Keratinocyte (primary cell): Measurements from ENCODE around the gene FLYWCH1. TPM values are rescaled to one million over a fixed set of nuclear protein-coding genes. Genes with fewer than 3 reads are reported as not detected.

ENCODE experiments used
- DNase-seq: peaks from one replicate; pipeline ENCODE4 v3.0.0-alpha.2; 2011; ENCODE audit warnings: low read depth, missing footprints, low spot score
- FAIRE-seq: peaks from 2 replicates; lab custom pipeline; 2011; peaks lifted over from hg19 to GRCh38; lab: Jason Lieb, UNC
- H2AFZ ChIP-seq: 2 replicates; pipeline ENCODE4 v1.6.0; 2012; ENCODE audit warnings: low read length, control low read depth, inconsistent platforms; ENCODE audit not compliant: control insufficient read depth
- H3K27ac ChIP-seq: 2 replicates; pipeline ENCODE4 v1.5.1; 2011; ENCODE audit warnings: low read length; ENCODE audit not compliant: control insufficient read depth, insufficient read depth
- H3K27me3 ChIP-seq: 3 replicates; pipeline ENCODE4 v1.6.0; 2011; ENCODE audit warnings: low read length; ENCODE audit not compliant: control insufficient read depth, insufficient read depth; ENCODE audit errors: extremely low read depth
- H3K36me3 ChIP-seq, 2 experiments: 2 replicates in 1 of 2; 3 replicates in 1 of 2; pipeline ENCODE4 v1.5.1; 2011; ENCODE audit warnings: low read length in 2 of 2, mild to moderate bottlenecking in 1 of 2; ENCODE audit not compliant: control insufficient read depth in 2 of 2, insufficient read depth in 2 of 2; ENCODE audit errors: extremely low read depth in 1 of 2
- H3K4me1 ChIP-seq: 3 replicates; pipeline ENCODE4 v1.5.1; 2011; ENCODE audit warnings: low read length; ENCODE audit not compliant: control insufficient read depth, insufficient read depth; ENCODE audit errors: extremely low read depth
- H3K4me2 ChIP-seq: 3 replicates; pipeline ENCODE4 v1.6.0; 2011; ENCODE audit warnings: low read depth, low read length; ENCODE audit not compliant: control insufficient read depth, insufficient read depth; ENCODE audit errors: extremely low read depth
- H3K4me3 ChIP-seq, 3 experiments: fragments of 200-600 bp in 1 of 3; sonication (generic) in 1 of 3; 2 replicates in 2 of 3; 3 replicates in 1 of 3; pipeline ENCODE4 v1.5.1; 2011 to 2016; ENCODE audit warnings: low read length in 3 of 3, mild to moderate bottlenecking in 3 of 3, control low read depth in 2 of 3, inconsistent platforms in 1 of 3, low read depth in 1 of 3, mixed read lengths in 1 of 3, mixed run types in 1 of 3, moderate library complexity in 1 of 3; ENCODE audit not compliant: control insufficient read depth in 2 of 3, insufficient read depth in 2 of 3; ENCODE audit errors: extremely low read depth in 1 of 3
- H3K79me2 ChIP-seq: 2 replicates; pipeline ENCODE4 v1.6.0; 2012; ENCODE audit warnings: low read length; ENCODE audit not compliant: control insufficient read depth, insufficient read depth
- H3K9ac ChIP-seq: 3 replicates; pipeline ENCODE4 v1.6.0; 2011; ENCODE audit warnings: low read length; ENCODE audit not compliant: control insufficient read depth, insufficient read depth; ENCODE audit errors: extremely low read depth
- H3K9me1 ChIP-seq: 3 replicates; pipeline ENCODE4 v1.6.0; 2011; ENCODE audit warnings: low read length; ENCODE audit not compliant: control insufficient read depth, insufficient read depth; ENCODE audit errors: extremely low read depth
- H3K9me3 ChIP-seq: 2 replicates; pipeline ENCODE4 v1.5.1; 2012; ENCODE audit warnings: low read depth, low read length; ENCODE audit not compliant: control insufficient read depth
- H4K20me1 ChIP-seq: 3 replicates; pipeline ENCODE4 v1.6.0; 2011; ENCODE audit warnings: low read length; ENCODE audit not compliant: control insufficient read depth, insufficient read depth; ENCODE audit errors: extremely low read depth
- EZH2 ChIP-seq: IDR thresholded peaks from one replicate; pipeline ENCODE4 v1.6.1; 2012; ENCODE audit warnings: inconsistent platforms, mild to moderate bottlenecking, low read length, moderate library complexity
- dilution Hi-C: fragments of 300-500 bp; cut with MboI; formaldehyde crosslinking; loops from one replicate; pipeline ENCODE4 v1.7.0; 2020; ENCODE audit warnings: low sequenced_read_pairs; ENCODE audit not compliant: extremely low pct_ligation_motif_present
- polyA plus RNA-seq, 5 experiments: library from polyadenylated mRNA; depleted of rRNA in 3 of 5; stranded (reverse) in 3 of 5; stranded (forward) in 1 of 5; unstranded in 1 of 5; fragments of >200 nt; gene quantifications; 1 replicate in 1 of 5; 2 replicates in 3 of 5; 3 replicates in 1 of 5; pipeline versions ENCODE4 v1.2.1 to v1.2.3, GENCODE V29; 2011 to 2012; ENCODE audit warnings: missing spikeins in 2 of 5, low read depth in 1 of 5, low replicate concordance in 1 of 5
- TF ChIP-seq, protein P1 (sequence below), 3 experiments: IDR thresholded peaks in 1 of 3; conservative IDR thresholded peaks in 1 of 3; optimal IDR thresholded peaks in 1 of 3; 2 replicates in 2 of 3; 3 replicates in 1 of 3; pipeline versions ENCODE3 to v1.5.1; 2011; ENCODE audit warnings: low read length in 3 of 3, mild to moderate bottlenecking in 3 of 3, moderate library complexity in 2 of 3, control low read depth in 1 of 3, inconsistent platforms in 1 of 3; ENCODE audit not compliant: insufficient read depth in 2 of 3; ENCODE audit errors: extremely low read depth in 1 of 3

FLYWCH1 gene
- polyA plus RNA-seq, 1 donor (not counting 4 experiments of a cell fraction or from before 2014, with no cell fraction given): 16.2 TPM

DNA sequence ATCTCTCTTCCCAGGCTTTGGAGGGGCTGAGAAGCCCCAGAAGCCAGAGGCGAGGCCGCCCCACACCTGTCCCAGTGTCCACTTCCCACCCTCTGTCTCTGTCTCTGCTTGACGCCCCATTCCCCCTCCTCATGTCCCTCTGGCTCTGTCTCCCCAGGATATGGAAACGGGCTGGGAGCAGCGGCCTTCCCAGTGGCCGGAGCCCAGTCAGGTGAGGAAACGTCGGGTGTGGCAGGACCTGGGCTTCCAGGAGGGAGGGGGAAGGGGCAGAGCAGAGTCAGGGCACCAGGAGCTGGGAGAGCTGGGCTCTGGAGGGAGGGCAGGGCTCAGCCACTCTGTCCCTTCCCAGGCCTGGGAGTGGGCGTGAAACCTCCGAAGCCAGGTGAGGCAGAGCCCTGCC is 79.2 kb downstream of the FLYWCH1 start:
- no peaks in the 10 kb centered on the region for H3K9me3 ChIP-seq
- H3K4me2 ChIP-seq: peak overlapping the region; percentile 10
- H3K27ac ChIP-seq: no peak overlapping the region
- H3K27me3 ChIP-seq: no peaks in the 10 kb centered on the region
- H2AFZ ChIP-seq: no peak overlapping the region
- no peaks in the 10 kb centered on the region for H3K79me2 ChIP-seq
- DNase-seq (no peak), FAIRE-seq (no peak)
- dilution Hi-C loops: no loop called here
- peaks cover 47% of the 10 kb centered on the region for H3K4me1 ChIP-seq
- no peaks in the 10 kb centered on the region for H3K9me1 ChIP-seq
- no peaks in the 10 kb centered on the region for H4K20me1 ChIP-seq
- H3K36me3 ChIP-seq: no peaks in the 10 kb centered on the region
- H3K4me3 ChIP-seq: no peak overlapping the region
- TF ChIP-seq, protein P1, sequence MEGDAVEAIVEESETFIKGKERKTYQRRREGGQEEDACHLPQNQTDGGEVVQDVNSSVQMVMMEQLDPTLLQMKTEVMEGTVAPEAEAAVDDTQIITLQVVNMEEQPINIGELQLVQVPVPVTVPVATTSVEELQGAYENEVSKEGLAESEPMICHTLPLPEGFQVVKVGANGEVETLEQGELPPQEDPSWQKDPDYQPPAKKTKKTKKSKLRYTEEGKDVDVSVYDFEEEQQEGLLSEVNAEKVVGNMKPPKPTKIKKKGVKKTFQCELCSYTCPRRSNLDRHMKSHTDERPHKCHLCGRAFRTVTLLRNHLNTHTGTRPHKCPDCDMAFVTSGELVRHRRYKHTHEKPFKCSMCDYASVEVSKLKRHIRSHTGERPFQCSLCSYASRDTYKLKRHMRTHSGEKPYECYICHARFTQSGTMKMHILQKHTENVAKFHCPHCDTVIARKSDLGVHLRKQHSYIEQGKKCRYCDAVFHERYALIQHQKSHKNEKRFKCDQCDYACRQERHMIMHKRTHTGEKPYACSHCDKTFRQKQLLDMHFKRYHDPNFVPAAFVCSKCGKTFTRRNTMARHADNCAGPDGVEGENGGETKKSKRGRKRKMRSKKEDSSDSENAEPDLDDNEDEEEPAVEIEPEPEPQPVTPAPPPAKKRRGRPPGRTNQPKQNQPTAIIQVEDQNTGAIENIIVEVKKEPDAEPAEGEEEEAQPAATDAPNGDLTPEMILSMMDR (optimal IDR thresholded peaks at IDR 0.05 in 1 of 3, IDR thresholded peaks at IDR 0.05 in 1 of 3, conservative IDR thresholded peaks at IDR 0.05 in 1 of 3; ENCODE audit: extremely low read depth in 1 of 3, insufficient read depth in 2 of 3, low read length in 3 of 3): no peak
- TF ChIP-seq EZH2: no peak
- H3K9ac ChIP-seq: no peak overlapping the region

DNA sequence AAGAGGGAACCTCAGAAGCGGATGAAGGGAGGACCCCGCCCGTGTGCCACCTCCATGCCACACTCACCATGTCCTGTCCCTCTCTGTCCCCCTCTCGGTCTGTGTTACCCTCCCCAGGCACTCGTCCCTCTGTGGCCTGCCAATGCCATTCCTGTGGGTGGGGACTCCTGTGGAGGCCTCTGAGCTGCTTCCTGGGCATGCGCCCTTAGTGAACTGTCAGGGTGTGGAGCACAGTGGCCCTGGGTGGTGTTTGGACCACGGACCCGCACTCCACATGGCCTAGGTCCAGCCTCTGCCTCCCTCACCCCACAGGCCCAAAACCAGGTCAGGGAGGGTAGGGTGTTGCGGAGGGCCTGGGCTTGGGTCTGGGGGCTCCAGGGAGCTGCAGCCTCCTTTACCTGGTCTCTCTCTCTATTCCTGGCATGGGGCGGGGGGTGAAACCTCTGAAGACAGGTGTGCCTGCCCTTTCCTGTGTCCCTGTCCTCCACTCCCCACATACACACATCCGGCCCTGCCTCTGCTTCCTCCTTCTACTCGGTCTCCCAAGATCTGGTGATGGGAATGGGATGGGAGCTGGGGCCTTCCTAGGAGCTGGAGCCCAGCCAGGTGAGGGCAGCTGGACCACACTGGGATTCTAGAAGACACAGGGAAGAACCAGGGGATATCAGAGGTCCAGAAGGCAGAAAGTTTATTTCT is 80.0 kb downstream of the FLYWCH1 start:
- TF ChIP-seq EZH2: no peak
- TF ChIP-seq, protein P1 (optimal IDR thresholded peaks at IDR 0.05 in 1 of 3, IDR thresholded peaks at IDR 0.05 in 1 of 3, conservative IDR thresholded peaks at IDR 0.05 in 1 of 3; ENCODE audit: extremely low read depth in 1 of 3, insufficient read depth in 2 of 3, low read length in 3 of 3): no peak
- DNase-seq: no peak
- no peaks in the 10 kb centered on the region for H4K20me1 ChIP-seq
- no peaks in the 10 kb centered on the region for H3K9me3 ChIP-seq
- no peak overlapping the region for H3K9ac ChIP-seq
- H3K27ac ChIP-seq: no peak overlapping the region
- H3K9me1 ChIP-seq: no peaks in the 10 kb centered on the region
- H3K4me1 ChIP-seq: peaks cover 49% of the 10 kb centered on the region
- no peak overlapping the region for H3K4me2 ChIP-seq
- H3K4me3 ChIP-seq: no peak overlapping the region
- H3K36me3 ChIP-seq: no peaks in the 10 kb centered on the region
- dilution Hi-C loops: no loop called here
- no peaks in the 10 kb centered on the region for H3K27me3 ChIP-seq
- no peaks in the 10 kb centered on the region for H3K79me2 ChIP-seq
- no peak overlapping the region for H2AFZ ChIP-seq
- peak; percentile 48 for FAIRE-seq
